Effector memory CD8-positive, alpha-beta T cell (primary cell): ENCODE measurements around the gene CACYBP.
"Not testable (repeated sequence)": the region's sequence is repeated elsewhere in the genome, so short reads cannot be mapped to it uniquely, and the experiment has no call there.

Experiments used
- ATAC-seq: fragments of 150-1000 bp; cut with Tn5 transposase; replicated peaks from 2 replicates; pipeline ENCODE4 v1.10.0; 2021; ENCODE audit warnings: mild to moderate bottlenecking, moderate library complexity
- DNase-seq, 3 experiments: peaks; one replicate each; pipeline ENCODE4 v3.0.0; 2021
- H3K27ac Mint-ChIP-seq, 2 donors: one replicate each; pipeline ENCODE4 v1.8.0; 2022; ENCODE audit warnings: mild to moderate bottlenecking in 2 of 2, mixed read lengths in 2 of 2, moderate library complexity in 2 of 2
- H3K27me3 Mint-ChIP-seq, 2 donors: one replicate each; pipeline ENCODE4 v1.8.0; 2022; ENCODE audit warnings: mixed read lengths in 2 of 2
- H3K36me3 Mint-ChIP-seq: one replicate; pipeline ENCODE4 v1.8.0; 2022; ENCODE audit warnings: mild to moderate bottlenecking, moderate library complexity, mixed read lengths; ENCODE audit not compliant: insufficient read depth
- H3K4me1 Mint-ChIP-seq, 2 donors: one replicate each; pipeline ENCODE4 v1.8.0; 2022; ENCODE audit warnings: low read depth in 2 of 2, mixed read lengths in 2 of 2
- H3K4me3 Mint-ChIP-seq, 2 donors: one replicate each; pipeline ENCODE4 v1.8.0; 2022; ENCODE audit warnings: mild to moderate bottlenecking in 2 of 2, mixed read lengths in 2 of 2, moderate library complexity in 2 of 2
- H3K9me3 Mint-ChIP-seq, 2 donors: one replicate each; pipeline ENCODE4 v1.8.0; 2022; ENCODE audit warnings: mixed read lengths in 2 of 2

CACYBP gene

DNA sequence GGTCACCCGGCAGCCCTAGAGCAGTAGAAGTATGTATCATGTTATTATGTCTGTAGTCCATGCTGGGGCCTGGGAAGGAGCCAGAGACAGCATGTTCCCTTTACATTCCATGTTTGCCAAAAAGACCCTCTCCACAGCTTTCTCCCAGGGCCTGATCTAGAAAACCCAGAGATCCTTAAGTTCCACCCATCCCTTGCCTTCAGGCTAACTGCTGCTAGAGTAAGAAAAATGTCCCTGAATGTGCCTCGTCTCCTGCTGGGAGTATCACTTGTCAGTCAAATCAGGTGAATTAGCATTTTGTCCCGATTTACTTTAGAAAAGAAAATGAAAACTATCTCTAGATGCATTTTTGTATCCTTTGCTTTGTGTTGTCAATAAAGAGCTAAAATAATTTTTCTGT lies 36.7 kb downstream of the CACYBP start:
- Mint-ChIP-seq H3K4me1 (no peaks in the 10 kb centered on the region), H3K9me3 (no peaks in the 10 kb centered on the region), H3K27me3 (peaks cover 6 to 8% of the 10 kb centered on the region in 2 donors), H3K36me3 (no peaks in the 10 kb centered on the region), H3K4me3 (no peak overlapping the region), H3K27ac (no peak overlapping the region)
- DNase-seq, result no peak
- no peak for ATAC-seq

- H3K4me3 Mint-ChIP-seq, result no peak overlapping the region
- H3K9me3 Mint-ChIP-seq, result no peaks in the 10 kb centered on the region
- H3K36me3 Mint-ChIP-seq, result no peaks in the 10 kb centered on the region
- H3K27me3 Mint-ChIP-seq, result peaks cover 6 to 8% of the 10 kb centered on the region in 2 donors
- DNase-seq (no peak), ATAC-seq (no peak)
- H3K27ac Mint-ChIP-seq, result no peak overlapping the region
- no peaks in the 10 kb centered on the region for H3K4me1 Mint-ChIP-seq
Measured at GRCh38 chr1:175037416-175037815, 37.7 kb downstream of the CACYBP start.

DNA sequence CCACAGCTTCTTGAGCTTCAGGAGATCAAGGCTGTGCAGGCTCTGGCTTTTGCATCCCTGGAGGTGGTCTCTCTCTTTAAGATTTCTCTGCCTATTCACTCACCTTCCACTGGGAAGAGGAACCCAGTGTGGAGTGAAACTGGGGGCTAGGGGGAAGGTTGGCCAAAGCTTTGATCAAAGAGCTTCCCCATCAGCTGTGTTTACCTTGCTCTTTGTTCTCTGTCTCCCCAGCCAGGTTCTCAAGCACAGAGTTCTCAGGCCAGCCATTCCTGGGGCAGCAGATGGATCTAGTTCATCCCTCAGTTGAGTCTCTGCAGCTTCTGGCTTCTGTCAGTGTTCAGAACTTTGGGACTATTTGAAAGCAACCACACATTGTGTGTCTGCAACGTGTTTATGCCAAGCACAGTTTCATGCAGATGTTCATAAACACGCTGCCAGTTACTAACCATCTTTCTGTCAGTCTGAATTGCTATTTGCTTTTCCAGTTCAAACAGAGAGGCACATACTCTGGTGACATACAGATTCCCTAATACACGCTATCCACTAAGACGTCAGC lies 40.7 kb downstream of the CACYBP start:
- ATAC-seq (no peak), DNase-seq (no peak)
- no peak overlapping the region for H3K4me3 Mint-ChIP-seq
- no peak overlapping the region for H3K27ac Mint-ChIP-seq
- H3K4me1 Mint-ChIP-seq, result peaks cover 0 to 4% of the 10 kb centered on the region in 2 donors
- no peaks in the 10 kb centered on the region for H3K36me3 Mint-ChIP-seq
- peaks cover 23 to 32% of the 10 kb centered on the region in 2 donors for H3K27me3 Mint-ChIP-seq
- H3K9me3 Mint-ChIP-seq, result no peaks in the 10 kb centered on the region

- no peak overlapping the region for H3K27ac Mint-ChIP-seq
- ATAC-seq (no peak), DNase-seq (no peak)
- no peak overlapping the region for H3K4me3 Mint-ChIP-seq
- H3K27me3 Mint-ChIP-seq, result peaks cover 28 to 50% of the 10 kb centered on the region in 2 donors
- no peaks in the 10 kb centered on the region for H3K9me3 Mint-ChIP-seq
- peaks cover 3% of the 10 kb centered on the region for H3K36me3 Mint-ChIP-seq
- peaks cover 0 to 4% of the 10 kb centered on the region in 2 donors for H3K4me1 Mint-ChIP-seq
Measured at GRCh38 chr1:175042650-175043049, 42.9 kb downstream of the CACYBP start.

- no peak overlapping the region for H3K27ac Mint-ChIP-seq
- no peak for ATAC-seq
- peaks cover 3% of the 10 kb centered on the region for H3K36me3 Mint-ChIP-seq
Measured at GRCh38 chr1:175043824-175044223, 44.1 kb downstream of the CACYBP start.

GRCh38 chr1:175044591-175044990 lies 44.8 kb downstream of the CACYBP start:
- not testable (repeated sequence) for H3K9me3 Mint-ChIP-seq, H3K4me3 Mint-ChIP-seq, H3K36me3 Mint-ChIP-seq, DNase-seq, H3K27ac Mint-ChIP-seq, H3K4me1 Mint-ChIP-seq, ATAC-seq
- H3K27me3 Mint-ChIP-seq, result peaks cover 48 to 69% of the 10 kb centered on the region in 2 donors

More at GRCh38 chr1:175043824-175044223, 44.1 kb downstream of the CACYBP start:
- H3K9me3 Mint-ChIP-seq, result no peaks in the 10 kb centered on the region
- DNase-seq, result no peak
- H3K4me1 Mint-ChIP-seq, result peaks cover 0 to 4% of the 10 kb centered on the region in 2 donors
- no peak overlapping the region for H3K4me3 Mint-ChIP-seq
- H3K27me3 Mint-ChIP-seq, result peaks cover 40 to 61% of the 10 kb centered on the region in 2 donors

DNA sequence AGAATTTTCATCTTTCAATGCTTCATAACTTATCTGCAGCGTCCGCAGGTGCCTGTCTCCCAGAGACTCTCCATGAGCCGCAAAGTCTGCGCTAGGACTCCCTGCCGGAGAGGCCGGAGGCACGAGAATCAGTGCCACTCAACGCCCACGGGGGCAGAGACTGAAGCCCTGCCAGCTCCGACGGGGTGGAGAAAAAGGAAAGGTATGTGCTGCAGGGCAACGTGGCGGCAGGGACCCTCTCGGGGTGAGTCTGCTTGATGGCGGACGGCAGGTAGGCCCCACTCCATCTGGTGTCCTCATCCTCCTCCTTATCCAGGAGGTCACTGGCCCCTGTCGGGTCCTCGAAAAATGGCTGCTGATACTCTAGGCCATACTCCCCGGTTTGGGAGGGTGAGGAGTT lies 45.4 kb downstream of the CACYBP start:
- DNase-seq (no peak), ATAC-seq (no peak)
- Mint-ChIP-seq H3K4me1 (peaks cover 0 to 4% of the 10 kb centered on the region in 2 donors), H3K27me3 (peaks cover 53 to 69% of the 10 kb centered on the region in 2 donors), H3K27ac (no peak overlapping the region), H3K9me3 (no peaks in the 10 kb centered on the region), H3K36me3 (peaks cover 3% of the 10 kb centered on the region), H3K4me3 (no peak overlapping the region)

- H3K4me3 Mint-ChIP-seq, result no peak overlapping the region
- H3K9me3 Mint-ChIP-seq, result no peaks in the 10 kb centered on the region
- DNase-seq (no peak), ATAC-seq (no peak)
- H3K4me1 Mint-ChIP-seq, result peaks cover 0 to 4% of the 10 kb centered on the region in 2 donors
- peaks cover 3% of the 10 kb centered on the region for H3K36me3 Mint-ChIP-seq
- H3K27me3 Mint-ChIP-seq, result peaks cover 57 to 70% of the 10 kb centered on the region in 2 donors
- H3K27ac Mint-ChIP-seq, result no peak overlapping the region
Measured at GRCh38 chr1:175045519-175045918, 45.8 kb downstream of the CACYBP start.

- Mint-ChIP-seq H3K27me3 (peaks cover 68 to 87% of the 10 kb centered on the region in 2 donors), H3K27ac (no peak overlapping the region), H3K9me3 (no peaks in the 10 kb centered on the region), H3K36me3 (peaks cover 3% of the 10 kb centered on the region), H3K4me3 (no peak overlapping the region), H3K4me1 (no peaks in the 10 kb centered on the region)
- DNase-seq, result no peak
- no peak for ATAC-seq
Measured at GRCh38 chr1:175050992-175051391, 51.2 kb downstream of the CACYBP start.

DNA sequence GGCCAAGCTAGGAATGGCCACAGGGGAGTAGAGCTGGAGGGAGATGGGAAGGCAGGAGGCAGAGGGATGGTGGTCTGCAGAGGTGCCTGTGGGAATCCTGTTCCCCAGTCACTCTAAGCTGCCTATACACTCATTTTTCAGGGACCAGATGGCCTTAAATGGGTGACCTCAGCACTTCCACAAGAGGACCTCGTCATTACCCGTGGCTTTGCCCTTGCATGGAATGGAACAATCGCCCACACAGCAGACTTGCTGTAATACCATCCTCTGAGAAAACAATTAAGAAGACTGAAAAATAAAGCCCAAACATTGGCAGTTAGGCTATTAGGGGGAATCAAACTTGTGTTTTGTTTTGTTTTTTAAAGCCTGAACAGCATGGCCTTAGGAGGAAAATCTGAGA lies 55.0 kb downstream of the CACYBP start:
- H3K4me1 Mint-ChIP-seq, result no peaks in the 10 kb centered on the region
- peaks cover 0 to 6% of the 10 kb centered on the region in 2 donors for H3K9me3 Mint-ChIP-seq
- peaks cover 55 to 72% of the 10 kb centered on the region in 2 donors for H3K27me3 Mint-ChIP-seq
- no peak overlapping the region for H3K27ac Mint-ChIP-seq
- H3K36me3 Mint-ChIP-seq, result no peaks in the 10 kb centered on the region
- no peak for DNase-seq
- no peak overlapping the region for H3K4me3 Mint-ChIP-seq
- no peak for ATAC-seq
